Endothelial cell of umbilical vein (primary cell): ENCODE measurements around the gene PHLPP1. TPM values are rescaled to one million over a fixed set of nuclear protein-coding genes. Genes with fewer than 3 reads are reported as not detected.

ENCODE experiments used
- BruUV-seq: library from RNA; stranded (reverse); fragments of 400-500 nt; replicated peaks from 2 replicates; lab custom pipeline; 2021; lab: Mats Ljungman, UMichigan
- CTCF ChIA-PET: fragments of 300-600, 350-600 bp; sonication (Branson Sonifier 250); formaldehyde crosslinking; loops from one replicate; lab custom pipeline; 2021; ENCODE audit warnings: antibody characterized with exemption, inconsistent platforms; lab: Charles Lee
- POLR2A ChIA-PET: fragments of 300-600, 350-600 bp; sonication (Branson Sonifier 250); formaldehyde crosslinking; loops from one replicate; lab custom pipeline; 2021; ENCODE audit warnings: antibody characterized with exemption, inconsistent platforms; lab: Charles Lee
- DNase-seq: peaks from one replicate; pipeline ENCODE4 v3.0.0-alpha.2; 2011; ENCODE audit warnings: low read depth, low spot score
- FAIRE-seq: peaks from 2 replicates; lab custom pipeline; 2011; peaks lifted over from hg19 to GRCh38; lab: Jason Lieb, UNC
- H2AFZ ChIP-seq: 2 replicates; pipeline ENCODE4 v1.6.0; 2012; ENCODE audit warnings: low read depth, low read length, control low read depth, inconsistent platforms
- H3K27ac ChIP-seq: 2 replicates; pipeline ENCODE4 v1.5.1; 2011; ENCODE audit warnings: low read depth, mild to moderate bottlenecking, control low read depth, low read length, moderate library complexity; ENCODE audit not compliant: insufficient read depth
- H3K27me3 ChIP-seq, 2 experiments: 2 replicates each; pipeline versions ENCODE4 v1.6.0 to v1.6.1; 2011; ENCODE audit warnings: low read length in 2 of 2, mixed read lengths in 1 of 2; ENCODE audit not compliant: control insufficient read depth in 2 of 2, insufficient read depth in 2 of 2
- H3K36me3 ChIP-seq, 2 experiments: 2 replicates in 1 of 2; 3 replicates in 1 of 2; pipeline ENCODE4 v1.5.1; 2011; ENCODE audit warnings: low read length in 2 of 2, mild to moderate bottlenecking in 1 of 2, moderate library complexity in 1 of 2; ENCODE audit not compliant: control insufficient read depth in 2 of 2, insufficient read depth in 2 of 2; ENCODE audit errors: extremely low read depth in 1 of 2
- H3K4me1 ChIP-seq: 3 replicates; pipeline ENCODE4 v1.5.1; 2011; ENCODE audit warnings: mild to moderate bottlenecking, low read length; ENCODE audit not compliant: control insufficient read depth, insufficient read depth; ENCODE audit errors: extremely low read depth
- H3K4me2 ChIP-seq: 2 replicates; pipeline ENCODE4 v1.6.1; 2011; ENCODE audit warnings: low read length, control low read depth, mixed read lengths; ENCODE audit not compliant: insufficient read depth
- H3K4me3 ChIP-seq, 3 experiments: fragments of 200-600 bp in 1 of 3; sonication (generic), shearing (Covaris generic) in 1 of 3; replicated peaks in 1 of 3; 2 replicates each; pipeline ENCODE4 v1.5.1; 2011 to 2016; ENCODE audit warnings: control low read depth in 3 of 3, low read length in 3 of 3, mild to moderate bottlenecking in 2 of 3, inconsistent platforms in 1 of 3, low read depth in 1 of 3, moderate library complexity in 1 of 3; ENCODE audit not compliant: insufficient read depth in 1 of 3
- H3K79me2 ChIP-seq: 2 replicates; pipeline ENCODE4 v1.6.0; 2012; ENCODE audit warnings: low read length, inconsistent platforms; ENCODE audit not compliant: control insufficient read depth, insufficient read depth
- H3K9ac ChIP-seq: replicated peaks from 2 replicates; pipeline ENCODE3; 2011; ENCODE audit warnings: low read length, control low read depth; ENCODE audit not compliant: insufficient read depth; ENCODE audit errors: extremely low read depth
- H3K9me1 ChIP-seq: replicated peaks from 3 replicates; pipeline ENCODE4 v1.6.0; 2011; ENCODE audit warnings: mild to moderate bottlenecking, low read length; ENCODE audit not compliant: control insufficient read depth, insufficient read depth; ENCODE audit errors: extremely low read depth
- H3K9me3 ChIP-seq: replicated peaks from 2 replicates; pipeline ENCODE4 v1.5.1; 2012; ENCODE audit warnings: low read length, inconsistent platforms; ENCODE audit not compliant: control insufficient read depth, insufficient read depth
- H4K20me1 ChIP-seq: replicated peaks from 2 replicates; pipeline ENCODE3; 2011; ENCODE audit warnings: mild to moderate bottlenecking, low read length; ENCODE audit not compliant: control insufficient read depth, insufficient read depth; ENCODE audit errors: extremely low read depth
- CTCF ChIP-seq, 2 donors: IDR thresholded peaks; 1 replicate in 1 of 2; 2 replicates in 1 of 2; pipeline ENCODE4 v1.5.1; 2011; ENCODE audit warnings: low read length in 2 of 2, mild to moderate bottlenecking in 2 of 2, moderate library complexity in 2 of 2, control low read depth in 1 of 2, inconsistent platforms in 1 of 2, low read depth in 1 of 2; ENCODE audit not compliant: insufficient read depth in 1 of 2; ENCODE audit errors: extremely low read depth in 1 of 2
- EZH2 ChIP-seq: IDR thresholded peaks from 2 replicates; pipeline ENCODE4 v1.6.1; 2012; ENCODE audit warnings: borderline replicate concordance, low read depth, mild to moderate bottlenecking, moderate library complexity, low read length, inconsistent platforms; ENCODE audit not compliant: severe bottlenecking
- FOS ChIP-seq: IDR thresholded peaks from 2 replicates; pipeline ENCODE4 v1.6.1; 2011; ENCODE audit warnings: mild to moderate bottlenecking, low read length, moderate library complexity, borderline replicate concordance; ENCODE audit not compliant: insufficient read depth
- GATA2 ChIP-seq: IDR thresholded peaks from 2 replicates; pipeline ENCODE4 v1.7.0; 2011; ENCODE audit warnings: low read depth, mild to moderate bottlenecking, moderate library complexity, mixed read lengths, low read length; ENCODE audit not compliant: insufficient read length, insufficient read depth
- JUN ChIP-seq: IDR thresholded peaks from 2 replicates; pipeline ENCODE4 v1.6.1; 2011; ENCODE audit warnings: borderline replicate concordance, low read depth; ENCODE audit not compliant: insufficient read length, insufficient read depth
- MAX ChIP-seq: IDR thresholded peaks from 2 replicates; pipeline ENCODE4 v1.6.1; 2011; ENCODE audit not compliant: insufficient read depth, insufficient read length
- MYC ChIP-seq: IDR thresholded peaks from one replicate; pipeline ENCODE4 v1.6.1; 2011; ENCODE audit warnings: mild to moderate bottlenecking, low read depth, low read length
- POLR2A ChIP-seq: IDR thresholded peaks from 2 replicates; pipeline ENCODE4 v1.6.1; 2012; ENCODE audit warnings: low read depth, mild to moderate bottlenecking, control low read depth, low read length
- POLR2AphosphoS5 ChIP-seq: IDR thresholded peaks from 2 replicates; pipeline ENCODE4 v1.6.1; 2012; ENCODE audit warnings: low read depth, mild to moderate bottlenecking, control low read depth, low read length, moderate library complexity; ENCODE audit not compliant: insufficient read depth
- dilution Hi-C: fragments of 300-500 bp; cut with MboI; formaldehyde crosslinking; loops from one replicate; pipeline ENCODE4 v1.15.0; 2019; ENCODE audit warnings: low sequenced_read_pairs; ENCODE audit not compliant: extremely low pct_ligation_motif_present
- intact Hi-C: fragments of 100-400 bp; cut with micrococcal nuclease; formaldehyde crosslinking; loops from one replicate; pipeline ENCODE4 v1.10.0; 2022
- polyA plus RNA-seq, 4 experiments: library from polyadenylated mRNA; depleted of rRNA in 3 of 4; stranded (reverse) in 3 of 4; unstranded in 1 of 4; fragments of >200 nt; gene quantifications; 2 replicates each; pipeline versions ENCODE4 v1.2.1 to v1.2.3, GENCODE V29; 2011 to 2012; ENCODE audit warnings: missing spikeins in 1 of 4
- total RNA-seq: library from RNA; stranded (reverse); gene quantifications from 2 replicates; pipeline ENCODE4 v1.2.3, GENCODE V29; 2021

The PHLPP1 gene
- total and polyA plus RNA-seq, 2 donors (not counting 3 experiments of a cell fraction or from before 2014, with no cell fraction given): 4.0 to 10.8 TPM

- TF ChIP-seq MYC (no peak), FOS (no peak), MAX (no peak), GATA2 (no peak), POLR2AphosphoS5 (no peak), EZH2 (no peak), CTCF (IDR thresholded peaks at IDR 0.05; ENCODE audit: extremely low read depth in 1 of 2, insufficient read depth in 1 of 2, low read depth in 1 of 2, low read length in 2 of 2) (no peak), JUN (no peak), POLR2A (no peak)
- Histone ChIP-seq H3K9me1 (no peaks in the 10 kb centered on the region), H3K4me1 (peaks cover 6% of the 10 kb centered on the region), H3K4me3 (no peak overlapping the region), H2AFZ (no peak overlapping the region), H3K27ac (no peak overlapping the region), H3K4me2 (no peak overlapping the region), H3K9ac (no peak overlapping the region), H3K79me2 (no peaks in the 10 kb centered on the region), H3K9me3 (no peaks in the 10 kb centered on the region), H3K27me3 (no peaks in the 10 kb centered on the region), H4K20me1 (no peaks in the 10 kb centered on the region), H3K36me3 (peaks cover 0 to 4% of the 10 kb centered on the region in 2 experiments)
- BruUV-seq: no TSS peak
- FAIRE-seq (no peak), DNase-seq (no peak)
- dilution Hi-C loops (no loop called here), intact Hi-C loops (no loop called here)
- ChIA-PET CTCF (interaction anchor here (0.9 to 1.4 kb wide), 2 partner anchors 9 to 15 kb away, joined by 3 to 7 read pairs; no protein-coding TSS in a partner anchor), POLR2A (no interaction called here)
Measured at GRCh38 chr18:62973689-62974088, 258.3 kb downstream of the PHLPP1 start.
